NCI-H2196 treated with DMSO at 0.1 percent for 48 hours (cell line): ENCODE results near the gene DHRS12.
A peak's percentile ranks its signal among the peaks of the same experiment; 100 is the strongest.
"Not testable (repeated sequence)": the region's sequence is repeated elsewhere in the genome, so short reads cannot be mapped to it uniquely, and the experiment has no call there.

ENCODE experiments used
- DNase-seq: peaks from one replicate; lab custom pipeline; 2025; ENCODE audit not compliant: unreplicated experiment; lab: John Stamatoyannopoulos, UW

DHRS12 gene

DNA sequence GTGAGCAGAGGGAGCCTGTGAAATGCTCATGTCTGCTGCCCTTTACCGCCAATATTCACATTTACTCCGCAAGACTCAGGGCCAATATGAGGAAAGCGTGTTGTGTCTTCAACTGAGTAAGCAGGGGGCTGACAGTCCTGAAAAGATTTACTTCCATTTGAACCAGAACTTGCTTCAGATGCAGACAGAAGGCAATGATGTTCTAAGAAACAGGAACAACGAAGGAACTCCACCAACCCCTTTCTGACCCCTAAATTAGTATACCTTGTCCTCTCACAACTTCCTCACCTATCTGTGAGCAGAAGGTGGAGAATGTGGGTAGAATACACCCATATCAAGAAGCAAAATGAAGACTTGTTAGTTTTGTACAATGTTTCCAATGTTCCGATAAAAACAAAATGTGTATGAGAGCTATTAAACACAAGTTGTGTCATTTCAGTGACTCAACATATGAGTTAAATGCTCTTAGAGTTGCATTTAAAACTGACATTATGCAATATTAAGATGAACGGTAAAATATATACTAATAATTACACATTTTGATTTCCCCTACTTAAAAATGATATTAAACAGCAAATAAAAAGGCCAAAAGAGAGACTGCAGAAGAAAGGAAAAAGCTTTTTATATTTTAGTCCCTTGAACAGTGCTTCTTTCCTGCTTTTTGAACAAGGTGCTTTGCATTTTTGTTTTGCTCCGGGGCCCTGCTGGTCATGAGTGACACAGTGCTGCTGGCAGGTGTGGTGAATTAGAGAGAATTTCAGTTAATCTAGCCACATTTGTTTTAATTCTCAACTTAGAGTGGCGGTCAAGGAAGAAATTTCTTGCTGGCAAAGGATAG lies 25.0 kb upstream of the DHRS12 start:
- no peak for DNase-seq

- no peak for DNase-seq
Measured at GRCh38 chr13:51827254-51827653, 23.3 kb upstream of the DHRS12 start.

- no peak for DNase-seq
Measured at GRCh38 chr13:51826606-51827005, 22.6 kb upstream of the DHRS12 start.

DNA sequence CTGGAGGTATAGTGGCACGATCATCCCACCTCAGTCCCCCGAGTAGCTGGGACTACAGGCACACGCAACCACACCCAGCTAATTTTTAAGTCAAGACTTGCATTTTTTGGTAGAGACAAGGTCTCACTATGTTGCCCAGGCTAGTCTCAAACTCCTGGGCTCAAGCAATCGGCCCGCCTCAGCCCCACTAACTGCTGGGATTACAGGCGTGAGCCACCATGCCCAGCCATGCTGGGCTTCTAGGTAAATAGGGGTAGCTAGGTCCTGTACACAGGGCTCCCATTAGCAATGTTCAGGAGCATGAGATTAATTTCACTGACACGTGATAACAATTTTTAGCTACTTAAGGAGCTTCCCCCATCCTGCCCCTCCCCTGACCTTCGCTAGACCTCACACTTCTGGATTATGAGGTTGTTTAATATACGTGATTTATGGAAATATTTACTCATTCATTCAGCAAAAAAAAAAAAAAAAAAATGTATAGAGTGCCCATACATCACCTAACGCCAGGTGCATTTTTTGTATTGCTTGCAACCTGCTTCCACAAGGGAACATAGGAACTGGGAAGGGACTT lies 21.8 kb upstream of the DHRS12 start:
- DNase-seq, result no peak

DNA sequence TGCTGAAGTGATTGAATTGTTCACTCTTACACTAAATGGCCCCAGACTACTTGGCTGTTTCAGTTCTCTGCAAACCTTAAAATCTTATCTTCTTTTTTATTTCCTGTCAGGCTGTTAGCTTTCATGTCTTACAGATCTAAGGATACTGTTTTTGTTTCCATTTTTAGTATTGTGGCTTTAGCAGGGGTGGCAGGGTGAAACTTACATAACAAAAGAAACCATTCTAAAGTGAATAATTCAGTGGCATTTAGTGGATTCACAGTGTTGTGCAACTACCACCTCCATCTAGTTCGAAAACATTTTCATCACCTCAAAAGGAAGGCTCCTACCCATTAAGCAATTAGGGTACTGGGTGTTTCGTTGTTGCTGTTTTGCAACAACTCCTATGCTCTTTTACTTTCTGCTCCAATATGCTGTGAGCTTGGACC lies 21.2 kb upstream of the DHRS12 start:
- no peak for DNase-seq

DNA sequence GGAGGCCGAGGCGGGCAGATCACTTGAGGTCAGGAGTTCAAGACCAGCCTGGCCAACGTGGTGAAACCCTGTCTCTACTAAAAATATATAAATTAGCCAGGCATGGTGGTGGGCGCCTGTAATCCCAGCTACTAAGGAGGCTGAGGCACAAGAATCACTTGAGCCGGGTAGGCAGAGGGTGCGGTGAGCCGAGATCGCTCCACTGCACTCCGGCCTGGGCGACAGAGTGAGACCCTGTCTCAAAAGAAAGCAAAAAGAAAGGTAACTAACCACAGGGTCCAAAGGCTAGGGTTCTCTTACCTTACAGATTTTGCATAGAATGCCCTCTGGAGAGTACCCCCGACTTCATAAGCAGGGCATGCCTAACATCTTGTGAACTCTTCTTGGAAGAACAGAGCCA lies 20.7 kb upstream of the DHRS12 start:
- not testable (repeated sequence) for DNase-seq

DNA sequence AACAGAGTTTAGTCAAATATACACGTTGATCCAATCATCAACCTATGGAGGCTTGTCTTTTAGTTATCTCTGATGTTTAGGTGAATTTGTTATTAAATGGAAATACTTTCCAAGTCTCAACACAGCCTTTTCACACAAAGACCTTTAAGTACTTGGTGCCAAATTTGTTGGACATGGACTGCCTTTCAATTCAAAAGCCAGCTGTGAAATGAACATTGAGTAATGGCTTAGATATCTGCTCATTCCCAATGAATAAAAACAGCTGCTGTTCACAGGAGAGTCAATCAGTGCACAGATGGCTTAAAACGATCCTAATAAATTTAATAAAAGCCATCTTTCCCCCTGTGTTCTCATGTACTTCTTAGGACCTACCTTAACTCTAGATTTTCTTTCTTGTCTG lies 19.9 kb upstream of the DHRS12 start:
- DNase-seq, result no peak

DNA sequence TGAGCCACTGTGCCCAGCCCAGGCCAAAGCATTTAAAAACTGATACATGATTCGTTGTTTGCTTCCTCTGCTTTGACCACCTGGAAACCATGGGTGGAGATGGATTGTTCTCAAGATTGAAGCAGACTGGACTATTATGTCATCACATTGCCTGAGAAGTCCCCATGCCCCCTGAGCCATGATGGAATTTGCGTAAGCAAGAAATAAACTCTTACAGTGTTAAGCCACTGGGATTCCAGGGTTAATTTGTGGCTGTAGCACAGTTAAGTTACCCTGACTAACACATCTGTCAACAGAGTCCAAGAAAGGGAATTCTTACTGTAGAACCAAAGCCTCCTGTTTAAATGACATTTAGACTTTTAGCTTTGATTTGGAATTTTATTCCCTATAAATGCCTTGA lies 19.4 kb upstream of the DHRS12 start:
- no peak for DNase-seq

GRCh38 chr13:51822106-51822815 lies 18.3 kb upstream of the DHRS12 start:
- no peak for DNase-seq

- no peak for DNase-seq
Measured at GRCh38 chr13:51821606-51822005, 17.6 kb upstream of the DHRS12 start.

GRCh38 chr13:51820016-51820597 lies 16.1 kb upstream of the DHRS12 start:
- no peak for DNase-seq

DNA sequence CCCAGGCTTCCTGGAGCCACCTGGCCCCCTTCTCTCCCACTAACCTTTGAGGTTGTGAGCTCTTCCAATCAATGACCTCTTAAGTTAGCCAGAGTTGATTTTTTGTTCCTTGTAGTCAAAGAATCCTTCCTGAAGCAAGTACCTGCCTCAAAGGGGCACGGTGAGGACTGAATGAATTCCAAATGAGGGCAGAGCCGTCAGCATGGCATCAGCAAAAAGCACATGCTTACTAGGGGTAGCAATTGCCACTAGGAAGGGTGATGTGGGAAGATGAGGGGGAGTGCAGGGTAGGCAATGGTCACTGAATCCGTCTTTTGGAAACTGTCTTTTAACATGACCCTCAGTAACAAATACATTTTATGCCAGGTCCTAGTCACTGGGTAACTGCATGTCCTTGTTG lies 15.6 kb upstream of the DHRS12 start:
- DNase-seq, result no peak

GRCh38 chr13:51818781-51819511 lies 15.0 kb upstream of the DHRS12 start:
- no peak for DNase-seq

GRCh38 chr13:51818276-51818675 lies 14.3 kb upstream of the DHRS12 start:
- DNase-seq, result no peak

- DNase-seq, result no peak
Measured at GRCh38 chr13:51817717-51818116, 13.8 kb upstream of the DHRS12 start.

DNA sequence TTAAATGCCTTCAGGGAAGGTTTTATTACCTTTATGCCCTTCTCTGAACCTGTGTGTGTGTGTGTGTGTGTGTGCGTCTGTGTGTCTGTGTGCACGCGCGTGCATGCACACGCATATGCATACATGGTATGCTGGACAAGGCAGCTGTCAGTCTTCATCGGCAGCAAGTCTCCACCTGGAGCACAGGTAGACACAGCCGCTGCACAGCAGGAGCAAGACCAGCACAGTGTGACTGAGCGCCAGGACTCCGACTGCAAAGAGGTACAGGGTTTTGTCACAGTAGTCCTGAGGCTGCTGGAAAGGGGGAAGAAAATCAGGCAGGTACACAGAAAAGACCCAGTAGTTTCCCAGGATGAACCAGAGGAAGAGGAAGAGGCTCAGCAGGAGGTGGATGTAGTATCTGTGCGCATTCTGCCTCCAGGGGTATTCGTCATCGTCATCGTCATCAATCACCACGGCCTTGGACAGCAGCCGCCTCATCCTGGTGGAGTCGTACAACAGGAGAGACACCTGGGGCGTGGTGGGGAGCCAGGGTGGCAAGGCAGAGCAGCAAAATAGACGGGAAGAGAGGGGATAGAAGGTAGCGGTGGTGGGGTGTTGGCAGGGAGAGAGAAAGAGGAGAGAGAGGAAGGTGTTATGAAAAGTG lies 12.8 kb upstream of the DHRS12 start:
- no peak for DNase-seq

- DNase-seq, result no peak
Measured at GRCh38 chr13:51815848-51816247, 11.9 kb upstream of the DHRS12 start.

DNA sequence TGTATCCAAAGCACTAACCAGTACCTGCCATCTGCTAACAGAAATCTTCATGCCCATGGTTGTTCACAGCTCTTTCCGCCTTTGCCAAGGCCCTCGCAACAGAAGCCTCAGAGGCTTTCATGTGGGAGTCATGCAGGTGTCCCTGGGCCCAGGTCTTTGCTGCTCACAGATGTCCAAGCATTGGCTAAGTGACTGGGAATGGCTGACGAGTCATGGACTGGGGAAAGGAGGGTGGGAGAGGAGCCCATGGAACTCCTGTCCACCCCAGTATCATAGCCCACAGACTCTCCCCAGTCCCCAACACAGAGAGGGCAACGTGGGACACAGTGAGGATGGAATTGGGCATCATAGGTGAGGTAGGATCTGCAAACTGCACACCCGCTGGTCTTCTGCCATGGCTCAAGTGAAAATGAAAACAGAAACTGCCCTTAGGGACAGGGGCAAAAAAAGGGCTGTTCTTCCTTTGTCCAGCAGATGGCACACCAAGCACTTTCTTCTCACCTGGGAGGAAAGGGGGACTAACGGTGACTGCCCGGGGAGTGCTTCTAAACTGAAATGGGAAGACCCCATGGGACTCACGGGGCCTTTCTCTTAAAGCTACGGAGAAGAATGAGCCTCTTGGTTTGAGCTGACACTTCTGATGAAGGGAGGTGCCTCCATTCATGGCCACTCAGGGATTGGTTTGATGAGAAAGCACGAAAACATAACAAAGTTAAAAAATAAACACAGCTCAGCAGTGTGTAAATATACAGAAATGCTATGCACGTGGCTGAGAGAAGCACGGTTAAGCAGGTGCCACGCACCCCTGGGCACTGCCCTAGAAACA lies 11.1 kb upstream of the DHRS12 start:
- peak; percentile 8 for DNase-seq

DNA sequence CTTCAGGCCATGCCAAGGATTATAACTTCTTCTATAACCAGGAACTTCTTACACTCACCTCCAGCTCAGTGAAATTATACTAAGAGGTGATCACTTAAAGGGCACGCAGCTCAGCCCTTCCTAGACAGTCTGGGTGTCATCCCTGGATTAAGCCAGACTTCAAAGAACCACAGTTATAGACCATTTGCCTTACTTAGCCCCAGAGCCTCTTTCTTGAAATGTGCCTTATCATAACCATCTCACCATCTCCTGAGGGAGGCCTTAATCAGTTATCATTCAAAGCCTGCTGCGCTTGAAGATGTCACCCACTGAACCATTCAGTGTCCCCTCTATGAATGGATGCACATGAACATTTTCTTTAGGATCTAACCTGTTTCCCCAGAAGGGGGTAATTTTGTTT lies 10.1 kb upstream of the DHRS12 start:
- no peak for DNase-seq
